CD4-positive, alpha-beta T cell (primary cell): ENCODE measurements around the gene MDP1. TPM values are rescaled to one million over a fixed set of nuclear protein-coding genes. Genes with fewer than 3 reads are reported as not detected.

ENCODE experiments used
- ATAC-seq: fragments of 200-7000 bp; cut with Tn5 transposase; one replicate; pipeline ENCODE4 v1.10.0; 2022; ENCODE audit warnings: mild to moderate bottlenecking; ENCODE audit not compliant: poor library complexity
- CTCF ChIA-PET: fragments of 350-600 bp; sonication (Branson Sonifier 250); formaldehyde crosslinking; loops from one replicate; lab custom pipeline; 2021; ENCODE audit warnings: antibody characterized with exemption, inconsistent platforms; lab: Charles Lee
- POLR2A ChIA-PET: fragments of 350-600 bp; sonication (Branson Sonifier 250); formaldehyde crosslinking; loops from one replicate; lab custom pipeline; 2021; ENCODE audit warnings: antibody characterized with exemption, inconsistent platforms; lab: Charles Lee
- DNase-seq, 14 experiments: peaks; one replicate each; pipeline ENCODE4 v3.0.0-alpha.2; 2013 to 2020; ENCODE audit warnings: mixed read lengths in 2 of 14
- H3K27ac ChIP-seq, 2 donors: one replicate each; pipeline versions ENCODE4 v1.5.1 to v1.7.0; 2013; ENCODE audit warnings: low read length in 2 of 2, low read depth in 1 of 2, mild to moderate bottlenecking in 1 of 2
- H3K27me3 ChIP-seq, 2 experiments: 1 replicate in 1 of 2; 2 replicates in 1 of 2; pipeline versions ENCODE4 v1.6.1 to v1.7.0; 2013; ENCODE audit warnings: low read length in 2 of 2, control low read depth in 1 of 2, mild to moderate bottlenecking in 1 of 2, moderate library complexity in 1 of 2; ENCODE audit not compliant: insufficient read depth in 2 of 2, control insufficient read depth in 1 of 2
- H3K36me3 ChIP-seq: one replicate; pipeline ENCODE4 v1.6.1; 2013; ENCODE audit warnings: low read length, control low read depth; ENCODE audit not compliant: insufficient read depth
- H3K4me1 ChIP-seq: one replicate; pipeline ENCODE4 v1.6.1; 2013; ENCODE audit warnings: low read length, control low read depth; ENCODE audit not compliant: insufficient read depth
- H3K4me3 ChIP-seq: one replicate; pipeline ENCODE4 v1.5.1; 2013; ENCODE audit warnings: mild to moderate bottlenecking, low read length, moderate library complexity
- H3K9me3 ChIP-seq, 2 experiments: 1 replicate in 1 of 2; 2 replicates in 1 of 2; pipeline versions ENCODE4 v1.6.1 to v1.7.0; 2013; ENCODE audit warnings: low read length in 2 of 2, mild to moderate bottlenecking in 2 of 2, control low read depth in 1 of 2, moderate library complexity in 1 of 2; ENCODE audit not compliant: control insufficient read depth in 1 of 2, insufficient read depth in 1 of 2
- H3K27ac Mint-ChIP-seq: one replicate; pipeline ENCODE4 v1.8.0; 2020; ENCODE audit warnings: mixed read lengths
- H3K27me3 Mint-ChIP-seq: one replicate; pipeline ENCODE4 v1.8.0; 2021; ENCODE audit warnings: mixed read lengths
- H3K36me3 Mint-ChIP-seq: one replicate; pipeline ENCODE4 v1.8.0; 2021; ENCODE audit warnings: low read depth, mixed read lengths
- H3K4me1 Mint-ChIP-seq: one replicate; pipeline ENCODE4 v1.8.0; 2021; ENCODE audit warnings: low read depth, mixed read lengths
- H3K4me3 Mint-ChIP-seq: one replicate; pipeline ENCODE4 v1.8.0; 2020; ENCODE audit warnings: mild to moderate bottlenecking, mixed read lengths
- H3K9me3 Mint-ChIP-seq: one replicate; pipeline ENCODE4 v1.8.0; 2020; ENCODE audit warnings: mixed read lengths
- intact Hi-C, 2 experiments: fragments of 100-400 bp; cut with DNase I in 1 of 2; cut with micrococcal nuclease in 1 of 2; formaldehyde crosslinking; loops; one replicate each; pipeline versions ENCODE4 v1.15.1 to v1.9.0; 2023 to 2025; cut with DNase I, micrococcal nuclease
- total RNA-seq, 174 experiments: library from RNA in 2 of 174; stranded (reverse) in 2 of 174; gene quantifications; one replicate each; pipeline ENCODE4 v1.2.3 and lab custom pipeline; 2021 to 2026
- TF ChIP-seq, protein P1 (sequence below): fragments of 200-600 bp; IDR thresholded peaks from one replicate; pipeline ENCODE4 v1.8.0; 2022; ENCODE audit warnings: antibody characterized with exemption, mild to moderate bottlenecking

The MDP1 gene
- total RNA-seq, 2 experiments from 2014 or later: 3.2 to 3.7 TPM

DNA sequence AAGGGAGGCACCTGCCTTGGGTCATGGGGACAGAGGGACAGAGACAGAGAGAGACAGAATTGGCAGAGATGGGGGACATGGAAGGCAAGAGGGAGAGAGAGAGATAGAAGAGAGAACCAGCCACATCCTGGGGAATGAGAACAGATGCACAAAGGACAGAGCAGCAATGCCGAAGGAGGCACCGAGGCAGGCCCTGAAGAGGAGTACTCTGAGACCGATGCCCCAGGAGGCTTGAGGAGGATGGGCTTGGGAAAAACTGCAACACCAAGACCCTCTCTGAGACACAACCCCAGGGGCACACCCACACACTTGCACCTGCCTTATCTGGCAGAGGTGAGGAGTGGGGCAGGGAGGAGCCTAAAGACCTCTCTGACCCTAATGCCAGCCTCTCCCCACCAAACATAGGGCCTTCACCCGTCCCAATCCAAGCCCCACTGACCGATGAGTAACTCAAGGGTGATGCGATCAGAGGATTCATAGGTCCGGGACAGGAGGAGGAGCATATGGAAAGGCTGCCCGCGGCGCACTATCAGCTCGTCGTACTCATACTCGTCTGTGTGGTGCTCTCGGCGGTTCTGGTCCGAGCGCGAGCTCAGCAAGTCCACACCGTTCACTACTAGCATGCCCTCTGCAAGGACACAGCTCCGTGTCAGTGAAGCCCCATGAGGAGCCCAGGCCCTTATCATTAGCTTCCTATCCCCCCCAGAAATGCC is 45.5 kb upstream of the MDP1 start:
- TF ChIP-seq, protein P1, sequence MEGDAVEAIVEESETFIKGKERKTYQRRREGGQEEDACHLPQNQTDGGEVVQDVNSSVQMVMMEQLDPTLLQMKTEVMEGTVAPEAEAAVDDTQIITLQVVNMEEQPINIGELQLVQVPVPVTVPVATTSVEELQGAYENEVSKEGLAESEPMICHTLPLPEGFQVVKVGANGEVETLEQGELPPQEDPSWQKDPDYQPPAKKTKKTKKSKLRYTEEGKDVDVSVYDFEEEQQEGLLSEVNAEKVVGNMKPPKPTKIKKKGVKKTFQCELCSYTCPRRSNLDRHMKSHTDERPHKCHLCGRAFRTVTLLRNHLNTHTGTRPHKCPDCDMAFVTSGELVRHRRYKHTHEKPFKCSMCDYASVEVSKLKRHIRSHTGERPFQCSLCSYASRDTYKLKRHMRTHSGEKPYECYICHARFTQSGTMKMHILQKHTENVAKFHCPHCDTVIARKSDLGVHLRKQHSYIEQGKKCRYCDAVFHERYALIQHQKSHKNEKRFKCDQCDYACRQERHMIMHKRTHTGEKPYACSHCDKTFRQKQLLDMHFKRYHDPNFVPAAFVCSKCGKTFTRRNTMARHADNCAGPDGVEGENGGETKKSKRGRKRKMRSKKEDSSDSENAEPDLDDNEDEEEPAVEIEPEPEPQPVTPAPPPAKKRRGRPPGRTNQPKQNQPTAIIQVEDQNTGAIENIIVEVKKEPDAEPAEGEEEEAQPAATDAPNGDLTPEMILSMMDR: no peak
- Mint-ChIP-seq H3K27ac (no peak overlapping the region), H3K4me1 (no peaks in the 10 kb centered on the region), H3K4me3 (no peak overlapping the region), H3K9me3 (no peaks in the 10 kb centered on the region), H3K27me3 (no peaks in the 10 kb centered on the region), H3K36me3 (peaks cover 63% of the 10 kb centered on the region)
- POLR2A ChIA-PET: interaction anchor here (1.7 to 2.5 kb wide), 2 partner anchors 9 to 19 kb away, joined by 3 to 9 read pairs; partner anchors contain the start of gene TINF2
- Histone ChIP-seq H3K9me3 (no peaks in the 10 kb centered on the region), H3K27ac (no peak overlapping the region), H3K27me3 (no peaks in the 10 kb centered on the region), H3K4me3 (no peak overlapping the region), H3K36me3 (peaks cover 31% of the 10 kb centered on the region), H3K4me1 (no peaks in the 10 kb centered on the region)
- CTCF ChIA-PET: no interaction called here
- intact Hi-C loops: no loop called here
- ATAC-seq (no peak), DNase-seq (no peak)

DNA sequence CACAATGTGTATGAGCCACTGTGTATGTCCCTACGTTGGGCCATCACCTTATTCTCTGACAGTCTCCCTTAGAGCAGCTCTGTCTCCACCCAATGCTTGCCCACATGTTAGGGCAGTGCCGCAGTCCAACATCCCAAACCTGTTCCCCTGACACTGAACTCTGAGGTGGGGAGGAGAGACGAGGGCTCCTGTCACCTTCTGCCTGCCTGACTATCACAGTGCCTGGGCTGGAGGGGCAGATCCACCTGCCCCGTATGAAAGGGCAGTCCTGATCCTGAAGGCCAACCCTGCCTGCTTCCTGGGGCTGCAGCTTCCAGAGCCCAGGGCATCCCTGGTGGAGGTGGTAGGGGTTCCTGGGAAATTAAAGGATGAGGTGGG is 44.9 kb upstream of the MDP1 start:
- Histone ChIP-seq H3K27me3 (no peaks in the 10 kb centered on the region), H3K4me3 (no peak overlapping the region), H3K27ac (no peak overlapping the region), H3K9me3 (no peaks in the 10 kb centered on the region), H3K4me1 (no peaks in the 10 kb centered on the region), H3K36me3 (peaks cover 28% of the 10 kb centered on the region)
- H3K27ac Mint-ChIP-seq: no peak overlapping the region
- CTCF ChIA-PET: no interaction called here
- no peaks in the 10 kb centered on the region for H3K27me3 Mint-ChIP-seq
- peaks cover 58% of the 10 kb centered on the region for H3K36me3 Mint-ChIP-seq
- DNase-seq (no peak), ATAC-seq (no peak)
- H3K4me1 Mint-ChIP-seq: no peaks in the 10 kb centered on the region
- TF ChIP-seq, protein P1: no peak
- intact Hi-C loops: no loop called here
- POLR2A ChIA-PET: no interaction called here
- no peaks in the 10 kb centered on the region for H3K9me3 Mint-ChIP-seq
- H3K4me3 Mint-ChIP-seq: no peak overlapping the region

DNA sequence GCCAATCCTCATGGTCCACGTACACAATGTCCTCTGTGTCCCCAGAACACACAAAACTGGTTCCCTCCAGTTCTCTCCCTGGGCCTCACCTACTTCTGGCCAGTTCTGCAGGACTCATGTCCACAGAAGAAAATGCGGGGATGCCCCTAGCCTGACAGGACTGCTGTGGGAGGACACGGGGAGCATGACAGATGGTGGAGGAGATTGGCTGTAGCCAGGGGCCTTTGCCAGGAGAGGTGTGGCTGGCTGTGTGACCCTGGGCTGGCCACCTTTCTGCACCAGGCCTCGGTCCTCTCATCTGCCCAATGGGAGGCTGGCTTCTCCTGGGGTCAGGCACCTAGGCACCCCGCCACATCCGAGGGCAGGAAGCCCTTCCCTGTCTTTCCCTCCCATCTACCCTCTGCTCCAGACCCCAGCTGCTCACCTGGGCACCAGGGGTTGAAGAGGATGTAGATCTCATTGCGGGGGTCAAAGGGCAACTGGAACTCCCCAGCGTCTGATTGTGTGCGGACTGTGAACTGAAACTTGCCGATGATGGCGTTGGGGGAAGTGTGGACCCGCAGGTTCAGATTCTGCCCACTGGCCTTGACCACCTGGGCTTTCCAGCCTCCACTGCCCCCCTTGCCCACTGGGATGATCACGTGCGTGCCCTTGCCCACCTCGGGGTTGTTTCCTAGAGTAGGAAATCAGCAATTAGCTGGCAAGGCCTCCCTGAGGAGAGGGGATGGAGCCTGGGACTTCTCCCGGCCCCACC is 44.3 kb upstream of the MDP1 start:
- intact Hi-C loops: no loop called here
- H3K4me3 Mint-ChIP-seq: no peak overlapping the region
- no peaks in the 10 kb centered on the region for H3K9me3 ChIP-seq
- no peaks in the 10 kb centered on the region for H3K27me3 Mint-ChIP-seq
- DNase-seq: no peak
- no peak overlapping the region for H3K27ac Mint-ChIP-seq
- no peaks in the 10 kb centered on the region for H3K27me3 ChIP-seq
- TF ChIP-seq, protein P1: no peak
- H3K36me3 ChIP-seq: peaks cover 28% of the 10 kb centered on the region
- ChIA-PET POLR2A (no interaction called here), CTCF (no interaction called here)
- H3K4me1 Mint-ChIP-seq: no peaks in the 10 kb centered on the region
- H3K4me1 ChIP-seq: no peaks in the 10 kb centered on the region
- H3K27ac ChIP-seq: no peak overlapping the region
- no peaks in the 10 kb centered on the region for H3K9me3 Mint-ChIP-seq
- H3K36me3 Mint-ChIP-seq: peaks cover 59% of the 10 kb centered on the region
- H3K4me3 ChIP-seq: no peak overlapping the region
- ATAC-seq: no peak
